GM19455 (cell line): ENCODE results near the gene EVI5.
"Not testable (repeated sequence)": the region's sequence is repeated elsewhere in the genome, so short reads cannot be mapped to it uniquely, and the experiment has no call there.

Source experiments
- ATAC-seq: cut with Tn5 transposase; IDR thresholded peaks from one replicate; pipeline ENCODE4 v1.9.1; 2021; ENCODE audit not compliant: unreplicated experiment

Gene EVI5

DNA sequence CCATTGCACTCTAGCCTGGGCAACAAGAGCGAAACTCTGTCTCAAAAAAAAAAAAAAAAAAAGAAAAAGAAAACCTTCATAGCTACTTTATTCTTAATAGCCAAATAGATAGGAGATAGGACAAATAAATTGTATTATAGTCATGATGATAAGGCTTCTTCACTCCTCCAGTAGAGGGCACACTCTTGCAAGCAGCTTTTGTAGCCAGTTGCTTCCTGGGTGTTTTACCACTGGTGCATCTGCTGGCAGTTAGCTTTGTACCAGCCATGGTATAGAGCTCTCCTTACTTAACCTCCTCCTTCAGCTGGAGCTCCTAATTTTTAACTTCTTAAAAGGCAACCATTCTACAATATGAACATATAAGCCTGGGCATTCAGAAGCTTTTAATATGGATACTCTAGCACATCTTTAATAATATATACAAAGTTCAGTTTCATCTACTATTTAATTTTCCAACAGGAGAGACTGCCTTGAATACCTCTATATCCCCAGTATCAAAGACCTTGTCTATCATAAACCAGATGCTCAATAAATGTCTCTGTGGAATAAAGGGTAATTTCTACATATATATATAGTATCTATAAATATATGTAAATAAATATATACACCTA is 35.8 kb downstream of the EVI5 start:
- ATAC-seq: no peak

DNA sequence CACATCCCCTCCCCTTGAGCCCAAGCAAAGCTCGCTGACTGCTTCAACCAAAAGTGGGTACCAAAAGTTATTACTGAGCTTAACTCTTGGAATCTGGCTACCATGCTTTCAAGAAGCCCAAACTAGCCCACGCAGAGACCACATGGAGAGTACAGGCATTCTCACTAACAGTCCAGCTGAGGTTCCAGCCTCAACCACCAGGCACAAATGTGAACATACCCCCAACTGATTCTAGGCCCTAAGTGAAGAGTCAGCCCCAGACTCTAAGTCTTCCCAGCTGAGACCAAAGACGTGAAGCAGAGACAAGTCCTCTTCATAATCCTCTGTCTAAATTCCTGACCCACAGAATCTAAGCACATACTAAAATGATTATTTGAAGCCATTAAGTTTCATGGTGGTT is 36.8 kb downstream of the EVI5 start:
- ATAC-seq: no peak

GRCh38 chr1:92747735-92748134 is 37.2 kb downstream of the EVI5 start:
- no peak for ATAC-seq

DNA sequence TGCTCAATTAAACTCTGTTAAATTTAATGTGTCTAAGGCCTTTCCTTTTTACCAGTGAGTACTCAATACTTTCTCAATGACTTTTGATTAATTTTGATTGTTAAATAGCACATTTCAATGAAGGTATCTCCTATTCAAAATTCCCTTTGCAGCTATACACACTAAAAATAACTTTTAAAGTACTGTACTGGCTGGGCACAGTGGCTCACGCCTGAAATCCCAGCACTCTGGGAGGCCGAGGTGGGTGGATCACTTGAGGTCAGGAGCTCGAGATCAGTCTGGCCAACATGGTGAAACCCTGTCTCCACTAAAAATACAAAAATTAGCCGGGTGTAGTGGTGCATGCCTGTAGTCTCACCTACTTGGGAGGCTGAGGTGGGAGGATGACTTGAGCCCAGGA is 38.7 kb downstream of the EVI5 start:
- ATAC-seq: not testable (repeated sequence)

GRCh38 chr1:92743221-92743620 is 41.7 kb downstream of the EVI5 start:
- ATAC-seq: no peak

- ATAC-seq: no peak
These were observed 45.0 kb downstream of the EVI5 start for GRCh38 chr1:92739669-92740524.

DNA sequence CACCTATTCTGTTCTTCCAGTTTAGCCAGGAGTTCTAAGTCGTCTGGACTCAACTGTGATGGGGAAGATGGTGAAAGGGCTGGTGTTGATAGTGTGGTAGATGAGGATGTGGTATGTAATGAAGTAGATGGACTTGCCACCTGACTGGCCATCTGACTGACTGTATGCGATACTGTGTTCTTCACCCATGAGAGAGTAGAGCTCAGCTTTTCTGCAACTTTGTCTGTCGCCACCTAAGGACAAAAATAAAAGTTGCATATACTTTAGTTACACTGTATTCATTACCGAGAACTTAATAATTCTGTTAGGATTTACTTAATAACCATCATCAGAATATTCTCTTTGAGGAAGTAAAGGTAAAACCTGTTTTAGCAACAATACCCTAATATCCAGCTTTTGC is 48.5 kb downstream of the EVI5 start:
- ATAC-seq: no peak

- no peak for ATAC-seq
These were observed 54.4 kb downstream of the EVI5 start for GRCh38 chr1:92730476-92730875.

DNA sequence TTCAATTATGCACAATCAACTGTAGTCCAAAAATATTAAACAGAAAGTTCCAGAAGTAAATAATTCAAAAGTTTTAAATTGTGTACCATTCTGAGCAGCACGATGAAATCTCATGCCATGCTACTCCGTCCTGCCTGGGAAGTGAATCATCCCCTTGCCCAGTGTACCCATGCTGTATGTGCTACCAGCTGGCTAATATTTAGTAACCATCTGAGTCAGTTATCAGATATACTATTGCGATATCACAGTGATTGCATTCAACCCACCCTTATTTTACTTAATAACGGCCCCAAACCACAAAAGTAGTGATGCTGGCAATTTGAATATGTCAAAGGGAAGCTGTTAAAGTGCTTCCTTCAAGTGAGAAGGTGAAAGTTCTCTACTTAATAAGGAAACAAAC is 56.2 kb downstream of the EVI5 start:
- ATAC-seq: no peak

DNA sequence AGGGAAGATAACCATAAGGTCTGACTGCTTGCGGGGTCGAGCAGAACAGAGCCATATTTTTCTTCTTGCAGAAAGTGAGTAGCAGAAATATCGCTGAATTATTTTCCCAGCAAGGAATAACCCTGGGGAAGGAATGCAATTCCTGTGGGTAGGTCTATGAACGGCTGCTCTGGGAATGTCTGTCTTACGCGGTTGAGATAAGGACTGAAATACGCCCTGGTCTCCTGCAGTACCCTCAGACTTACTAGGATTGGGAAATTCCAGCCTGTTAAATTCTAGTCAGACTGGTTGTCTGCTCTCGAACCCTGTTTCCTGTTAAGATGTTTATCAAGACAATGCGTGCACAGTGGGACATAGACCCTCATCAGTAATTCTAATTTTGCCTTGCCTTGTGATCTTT is 61.2 kb downstream of the EVI5 start:
- ATAC-seq: not testable (repeated sequence)

GRCh38 chr1:92721886-92722285 is 63.0 kb downstream of the EVI5 start:
- ATAC-seq: no peak

GRCh38 chr1:92721157-92721556 is 63.8 kb downstream of the EVI5 start:
- not testable (repeated sequence) for ATAC-seq

DNA sequence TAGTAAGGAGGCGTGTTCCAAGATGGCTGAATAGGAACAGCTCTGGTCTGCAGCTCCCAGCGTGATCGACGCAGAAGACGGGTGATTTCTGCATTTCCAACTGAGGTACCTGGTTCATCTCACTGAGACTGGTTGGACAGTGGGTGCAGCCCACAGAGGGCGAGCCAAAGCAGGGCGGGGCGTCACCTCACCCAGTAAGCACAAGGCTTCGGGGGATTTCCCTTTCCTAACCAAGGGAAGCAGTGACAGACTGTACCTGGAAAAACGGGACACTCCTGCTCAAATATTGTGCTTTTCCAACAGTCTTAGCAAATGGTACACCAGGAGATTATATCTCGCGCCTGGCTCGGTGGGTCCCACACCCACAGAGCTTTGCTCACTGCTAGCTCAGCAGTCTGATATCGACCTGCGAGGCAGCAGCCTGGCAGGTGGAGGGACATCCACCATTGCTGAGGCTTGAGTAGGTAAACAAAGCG is 69.4 kb downstream of the EVI5 start:
- not testable (repeated sequence) for ATAC-seq

- ATAC-seq: no peak
These were observed 71.0 kb downstream of the EVI5 start for GRCh38 chr1:92713939-92714338.

GRCh38 chr1:92711473-92712165 is 73.3 kb downstream of the EVI5 start:
- ATAC-seq: no peak

- no peak for ATAC-seq
These were observed 75.2 kb downstream of the EVI5 start for GRCh38 chr1:92709738-92710137.

- ATAC-seq: no peak
These were observed 76.4 kb downstream of the EVI5 start for GRCh38 chr1:92708368-92708950.

DNA sequence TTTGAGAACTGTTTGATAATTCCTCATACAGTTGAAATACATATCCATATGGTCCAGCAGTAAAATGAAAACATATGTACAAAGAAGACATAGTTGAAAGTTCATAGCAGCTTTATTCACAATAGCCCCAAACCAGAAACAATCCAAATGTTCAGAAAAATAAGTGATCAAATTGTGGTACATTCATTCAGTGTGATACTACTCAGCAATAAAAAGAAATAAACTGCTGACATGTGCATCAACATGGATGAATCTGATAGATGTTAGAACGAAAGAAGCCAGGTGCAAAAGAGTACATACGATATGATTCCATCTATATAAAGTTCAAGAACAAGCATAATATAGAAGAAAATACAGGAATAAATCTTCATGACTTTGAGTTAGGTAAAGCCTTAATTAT is 77.2 kb downstream of the EVI5 start:
- ATAC-seq: no peak

DNA sequence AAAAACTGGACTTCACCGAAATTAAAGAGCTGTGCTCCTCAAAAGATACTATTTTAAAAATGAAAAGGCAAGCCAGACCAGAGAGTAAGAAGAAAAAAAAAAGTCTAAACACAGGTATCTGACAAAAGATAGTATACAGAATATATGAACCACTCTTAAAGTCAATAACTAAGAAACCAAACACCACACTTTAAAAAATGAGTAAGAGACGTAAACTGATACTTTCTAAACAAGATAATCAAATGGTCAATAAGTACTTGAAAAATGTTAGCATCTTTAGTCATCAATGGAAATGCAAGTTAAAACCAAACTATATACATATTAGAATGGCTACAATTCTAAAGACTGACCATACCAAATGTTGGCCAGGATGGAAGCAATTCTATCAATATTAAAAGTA is 77.6 kb downstream of the EVI5 start:
- no peak for ATAC-seq

DNA sequence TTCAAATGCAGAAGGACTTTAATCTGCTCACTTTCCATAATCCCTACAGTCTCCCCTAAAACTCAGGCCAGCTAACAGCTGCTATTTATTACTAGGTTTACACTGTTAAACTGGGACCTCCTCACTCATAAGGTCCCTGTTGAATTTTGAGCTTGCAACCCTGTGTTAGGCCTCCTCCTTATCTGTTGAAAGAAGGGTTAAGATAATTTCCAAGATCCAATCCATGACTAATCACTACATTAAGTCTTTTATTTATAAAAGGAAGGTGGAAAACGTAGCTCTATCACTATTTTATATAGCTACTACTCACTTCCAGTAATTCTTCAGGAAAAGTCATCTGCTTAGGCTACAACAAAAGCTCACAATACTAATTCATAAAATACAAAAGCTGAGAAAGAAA is 79.5 kb downstream of the EVI5 start:
- no peak for ATAC-seq

- ATAC-seq: no peak
These were observed 83.8 kb downstream of the EVI5 start for GRCh38 chr1:92701147-92701546.

DNA sequence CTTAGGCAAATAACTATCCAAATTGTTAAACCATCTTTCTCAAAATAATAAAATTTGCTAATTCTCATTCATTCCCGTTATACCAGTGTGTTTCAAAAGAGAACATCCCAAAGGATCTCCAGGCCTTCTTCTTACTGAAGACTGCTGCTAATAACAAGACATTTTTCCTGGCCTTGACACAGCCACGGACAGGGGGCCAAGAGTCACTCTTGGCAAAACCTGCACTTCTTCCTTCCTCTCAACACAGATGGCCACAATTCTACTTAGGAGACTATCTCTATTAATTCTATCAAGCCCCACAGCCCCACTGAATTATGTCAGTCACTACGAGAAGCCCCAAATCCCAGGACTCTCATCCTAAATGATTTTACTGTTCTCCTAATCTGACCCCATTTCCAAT is 86.0 kb downstream of the EVI5 start:
- ATAC-seq: no peak
